ENCODE data around the gene LRRTM4. TPM values are rescaled to one million over a fixed set of nuclear protein-coding genes. Genes with fewer than 3 reads are reported as not detected.

Gene LRRTM4
- total RNA-seq, 2 experiments from 2014 or later: not detected

DNA sequence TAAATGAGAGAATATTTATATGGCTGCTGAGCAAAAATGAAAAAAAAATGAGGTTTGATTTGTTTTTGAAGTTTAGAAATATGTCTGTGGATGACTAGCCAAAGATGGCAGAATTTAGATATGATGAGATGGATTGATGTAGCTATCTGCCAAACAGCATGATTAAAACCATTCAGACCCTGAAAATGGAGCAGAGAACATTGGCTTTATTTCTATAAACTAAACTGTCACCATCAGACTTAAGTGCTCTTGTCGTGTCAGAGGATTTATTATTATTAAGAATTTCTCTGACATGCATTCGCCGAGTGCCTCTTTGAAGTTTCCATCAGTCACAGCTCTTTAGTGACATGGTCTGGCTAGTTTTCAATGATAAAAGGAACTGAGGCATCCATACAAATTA is 151.7 kb downstream of the LRRTM4 start:
- H3K36me3 ChIP-seq (ENCODE audit: insufficient read depth, low read length): no peaks in the 10 kb centered on the region
- CTCF ChIA-PET (ENCODE audit: unreplicated experiment): no interaction called here
- no peak for TF ChIP-seq EZH2phosphoT487 (IDR thresholded peaks at IDR 0.05; ENCODE audit: borderline replicate concordance, low read depth, low read length)
- TF ChIP-seq CTCF (conservative IDR thresholded peaks at IDR 0.05; ENCODE audit: low read length): no peak
- H3K27ac ChIP-seq (ENCODE audit: low read depth, low read length, poor library complexity, severe bottlenecking): no peak overlapping the region
- H3K4me3 ChIP-seq (ENCODE audit: low read depth, low read length, poor library complexity, severe bottlenecking): no peak overlapping the region
- no peak for DNase-seq (ENCODE audit: low spot score)
- no peaks in the 10 kb centered on the region for H3K9me3 ChIP-seq (ENCODE audit: low read length)
- no peaks in the 10 kb centered on the region for H3K4me1 ChIP-seq (ENCODE audit: insufficient read depth, low read length, poor library complexity, severe bottlenecking)
- H3K79me2 ChIP-seq (ENCODE audit: insufficient read depth, low read depth, low read length): no peaks in the 10 kb centered on the region
- H2AFZ ChIP-seq (ENCODE audit: low read length): no peak overlapping the region
- POLR2A ChIA-PET: interaction anchor here (0.6 kb wide), 1 partner anchor 327 kb away, joined by 3 read pairs; no protein-coding TSS in a partner anchor
- intact Hi-C loops (cut with micrococcal nuclease; ENCODE audit: unreplicated experiment): no loop called here
- no peaks in the 10 kb centered on the region for H3K9me2 ChIP-seq (ENCODE audit: insufficient read depth, low read length)
- H4K20me1 ChIP-seq (ENCODE audit: insufficient read depth, low read length): no peaks in the 10 kb centered on the region
- no TSS peak for BruUV-seq (replicated peaks)
- H3K4me2 ChIP-seq (ENCODE audit: low read length): no peak overlapping the region

DNA sequence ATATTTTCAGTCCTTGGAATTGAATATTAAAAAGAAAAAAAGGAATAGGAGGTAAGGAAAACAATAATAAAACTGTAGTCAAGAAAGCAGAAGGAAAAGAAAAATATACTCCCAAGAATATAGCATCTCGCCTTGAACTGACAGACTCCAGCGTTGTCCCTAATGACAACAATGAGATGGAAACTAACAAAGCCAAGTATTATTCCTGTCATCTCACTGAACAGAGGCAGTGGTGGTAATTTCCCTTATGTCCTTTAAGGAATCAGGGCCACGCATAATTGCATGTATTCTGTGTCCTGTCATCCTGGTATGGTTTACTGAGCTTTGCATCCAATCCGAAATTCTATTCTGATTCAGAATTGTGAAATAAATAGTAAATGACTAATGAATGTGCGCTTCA is 158.9 kb downstream of the LRRTM4 start:
- POLR2A ChIA-PET: no interaction called here
- BruUV-seq (replicated peaks): no TSS peak
- CTCF ChIA-PET (ENCODE audit: unreplicated experiment): no interaction called here

More for the DNA sequence above, 158.9 kb downstream of the LRRTM4 start:
- Histone ChIP-seq H2AFZ (ENCODE audit: low read length) (no peak overlapping the region), H3K4me2 (ENCODE audit: low read length) (no peak overlapping the region), H3K36me3 (ENCODE audit: insufficient read depth, low read length) (no peaks in the 10 kb centered on the region), H3K9me3 (ENCODE audit: low read length) (no peaks in the 10 kb centered on the region), H4K20me1 (ENCODE audit: insufficient read depth, low read length) (no peaks in the 10 kb centered on the region), H3K27ac (ENCODE audit: low read depth, low read length, poor library complexity, severe bottlenecking) (no peak overlapping the region), H3K4me3 (ENCODE audit: low read depth, low read length, poor library complexity, severe bottlenecking) (no peak overlapping the region), H3K79me2 (ENCODE audit: insufficient read depth, low read depth, low read length) (no peaks in the 10 kb centered on the region), H3K9me2 (ENCODE audit: insufficient read depth, low read length) (no peaks in the 10 kb centered on the region), H3K4me1 (ENCODE audit: insufficient read depth, low read length, poor library complexity, severe bottlenecking) (no peaks in the 10 kb centered on the region)
- TF ChIP-seq CTCF (conservative IDR thresholded peaks at IDR 0.05; ENCODE audit: low read length) (no peak), EZH2phosphoT487 (IDR thresholded peaks at IDR 0.05; ENCODE audit: borderline replicate concordance, low read depth, low read length) (no peak)
- intact Hi-C loops (cut with micrococcal nuclease; ENCODE audit: unreplicated experiment): no loop called here
- DNase-seq (ENCODE audit: low spot score): no peak
